HepG2 (cell line): ENCODE measurements around the gene TXNIP. TPM values are rescaled to one million over a fixed set of nuclear protein-coding genes. Genes with fewer than 3 reads are reported as not detected.

Experiments
- ARID4A ChIP-seq: sonication (generic); formaldehyde crosslinking; IDR thresholded peaks from 2 replicates; pipeline ENCODE4 v1.5.0; 2020; ENCODE audit warnings: mild to moderate bottlenecking, missing genetic modification reagents, borderline replicate concordance
- GATAD2A ChIP-seq: IDR thresholded peaks from 2 replicates; pipeline ENCODE4 v1.6.1; 2016
- HNRNPLL ChIP-seq: fragments of 200-400 bp; formaldehyde crosslinking; IDR thresholded peaks from 2 replicates; pipeline ENCODE4 v1.6.1; 2017; ENCODE audit warnings: mild to moderate bottlenecking, low read depth, low read length; ENCODE audit not compliant: poor library complexity, severe bottlenecking
- HOMEZ ChIP-seq: IDR thresholded peaks from 2 replicates; pipeline ENCODE4 v1.6.1; 2016; ENCODE audit warnings: low read depth
- KDM2A ChIP-seq: sonication (generic); formaldehyde crosslinking; IDR thresholded peaks from 2 replicates; pipeline ENCODE4 v1.4.0; 2020; ENCODE audit warnings: low read depth, missing genetic modification reagents, borderline replicate concordance
- KDM3A ChIP-seq: IDR thresholded peaks from 2 replicates; pipeline ENCODE4 v1.6.1; 2018; ENCODE audit warnings: low read depth, missing compliant biosample characterization
- KDM5B ChIP-seq: sonication (generic); formaldehyde crosslinking; IDR thresholded peaks from 2 replicates; pipeline ENCODE4 v1.4.0; 2020; ENCODE audit warnings: missing genetic modification reagents, mild to moderate bottlenecking, borderline replicate concordance
- KIAA2018 ChIP-seq: sonication (generic); formaldehyde crosslinking; IDR thresholded peaks from 2 replicates; pipeline ENCODE4 v1.5.0; 2020; ENCODE audit warnings: mild to moderate bottlenecking, missing genetic modification reagents, borderline replicate concordance
- KLF11 ChIP-seq: IDR thresholded peaks from 2 replicates; pipeline ENCODE4 v1.6.1; 2016; ENCODE audit warnings: missing compliant biosample characterization
- NKX3-1 ChIP-seq: sonication (generic); formaldehyde crosslinking; IDR thresholded peaks from 2 replicates; pipeline ENCODE4 v1.5.0; 2020; ENCODE audit warnings: missing genetic modification reagents
- RCOR2 ChIP-seq: IDR thresholded peaks from 2 replicates; pipeline ENCODE4 v1.6.1; 2016; ENCODE audit warnings: missing biosample characterization, missing genetic modification reagents
- SALL1 ChIP-seq: sonication (generic); formaldehyde crosslinking; IDR thresholded peaks from 2 replicates; pipeline ENCODE4 v1.8.0; 2022; ENCODE audit warnings: mild to moderate bottlenecking, missing genetic modification reagents
- SOX6 ChIP-seq, 2 experiments: fragments of 450-650 bp in 1 of 2; sonication (generic) in 1 of 2; formaldehyde crosslinking in 1 of 2; IDR thresholded peaks; 2 replicates each; pipeline versions ENCODE4 v1.4.0 to v1.6.1; 2017 to 2020; ENCODE audit warnings: antibody characterized with exemption in 1 of 2, mild to moderate bottlenecking in 1 of 2, missing genetic modification reagents in 1 of 2
- ZNF331 ChIP-seq: sonication (generic); formaldehyde crosslinking; IDR thresholded peaks from 2 replicates; pipeline ENCODE4 v1.4.0; 2020; ENCODE audit warnings: missing genetic modification reagents
- polyA plus RNA-seq, 8 experiments: library from polyadenylated mRNA; depleted of rRNA in 3 of 8; stranded (reverse) in 7 of 8; unstranded in 1 of 8; fragments of >200 nt; fragmentation: Illumina TruSeq in 4 of 8; extraction: Trizol in 4 of 8; gene quantifications; 2 replicates each; pipeline versions ENCODE4 v1.2.1 to v1.2.3, GENCODE V29; 2011 to 2016; ENCODE audit warnings: low read depth in 4 of 8, missing spikeins in 1 of 8, mixed read lengths in 1 of 8; ENCODE audit not compliant: insufficient read depth in 1 of 8
- total RNA-seq, 5 experiments: library from RNA; depleted of rRNA; stranded (reverse); fragments of >200 nt; fragmentation: Illumina TruSeq; extraction: Trizol; gene quantifications; 2 replicates each; pipeline ENCODE4 v1.2.3, GENCODE V29; 2016; ENCODE audit warnings: low read depth in 1 of 5

The TXNIP gene
- total and polyA plus RNA-seq, 2 of the 13 experiments (the other 11 are each of a cell fraction or from before 2014, with no cell fraction given): 24.4 to 237 TPM

GRCh38 chr1:145964328-145965118, 31.9 kb downstream of the TXNIP start, which contains the start of the genes ANKRD34A and POLR3GL (continued):
- 0 out of 2 replicates have a peak, but pooled peaks have one; percentile 56 for TF ChIP-seq KIAA2018
- TF ChIP-seq NKX3-1 (CRISPR knock-in tag): no peak
- TF ChIP-seq HOMEZ (CRISPR knock-in tag): 0 out of 2 replicates have a peak, but pooled peaks have one; percentile 12
- peak; percentile 86 for TF ChIP-seq ARID4A (CRISPR knock-in tag)
- TF ChIP-seq KDM5B (CRISPR knock-in tag): peak; percentile 59; the same call in 1 of the 2 replicates
- TF ChIP-seq SALL1 (CRISPR knock-in tag): peak; percentile 75; the same call in 1 of the 2 replicates
- peak; percentile 68 for TF ChIP-seq GATAD2A
- peak; percentile 14; the same call in 1 of the 2 replicates for TF ChIP-seq RCOR2 (CRISPR knock-in tag)
- no peak for TF ChIP-seq SOX6 (IDR thresholded peaks at IDR 0.05)
- TF ChIP-seq SOX6 (CRISPR knock-in tag; IDR thresholded peaks at IDR 0.05): peak; percentile 58
- peak; percentile 59; the same call in 1 of the 2 replicates for TF ChIP-seq KDM2A (CRISPR knock-in tag)
- TF ChIP-seq ZNF331: peak; percentile 16; the same call in 1 of the 2 replicates
- 0 out of 2 replicates have a peak, but pooled peaks have one; percentile 53 for TF ChIP-seq KDM3A (CRISPR knock-in tag)
- TF ChIP-seq KLF11 (CRISPR knock-in tag): 0 out of 2 replicates have a peak, but pooled peaks have one; percentile 49
- TF ChIP-seq HNRNPLL: peak; percentile 44
